ENCODE data around the gene MYH7B. TPM values are rescaled to one million over a fixed set of nuclear protein-coding genes. Genes with fewer than 3 reads are reported as not detected.

Gene MYH7B
- total RNA-seq, 1 experiment from 2014 or later = 0.34 TPM

DNA sequence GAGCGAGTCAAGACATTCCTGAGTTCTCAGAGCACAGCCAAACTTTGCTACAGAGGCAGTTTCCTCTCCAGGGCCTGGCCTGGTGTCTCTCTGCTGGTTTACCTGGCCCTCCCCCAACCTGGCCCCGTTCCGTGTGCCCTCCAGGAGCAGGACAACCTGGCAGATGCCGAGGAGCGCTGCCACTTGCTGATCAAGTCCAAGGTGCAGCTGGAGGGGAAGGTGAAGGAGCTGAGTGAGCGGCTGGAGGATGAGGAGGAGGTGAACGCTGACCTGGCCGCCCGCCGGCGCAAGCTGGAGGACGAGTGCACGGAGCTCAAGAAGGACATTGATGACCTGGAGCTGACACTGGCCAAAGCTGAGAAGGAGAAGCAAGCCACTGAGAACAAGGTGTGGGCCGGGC is 39.5 kb downstream of the MYH7B start:
- BruUV-seq (replicated peaks) = no TSS peak
- Histone ChIP-seq H3K27me3 (replicated peaks; ENCODE audit: insufficient read depth, low read depth, low read length, poor library complexity) (no peaks in the 10 kb centered on the region), H3K4me1 (ENCODE audit: insufficient read depth, low read length, poor library complexity, severe bottlenecking) (no peaks in the 10 kb centered on the region), H3K9me3 (ENCODE audit: low read depth, low read length, poor library complexity, severe bottlenecking) (no peaks in the 10 kb centered on the region), H3K4me3 (ENCODE audit: low read depth, low read length, poor library complexity, severe bottlenecking) (no peak overlapping the region), H3K27ac (ENCODE audit: low read depth, low read length, poor library complexity, severe bottlenecking) (no peak overlapping the region), H3K36me3 (ENCODE audit: insufficient read depth, low read length, poor library complexity, severe bottlenecking) (peaks cover 21% of the 10 kb centered on the region)
- no peak for DNase-seq (ENCODE audit: low spot score)
- TF ChIP-seq, protein P1, sequence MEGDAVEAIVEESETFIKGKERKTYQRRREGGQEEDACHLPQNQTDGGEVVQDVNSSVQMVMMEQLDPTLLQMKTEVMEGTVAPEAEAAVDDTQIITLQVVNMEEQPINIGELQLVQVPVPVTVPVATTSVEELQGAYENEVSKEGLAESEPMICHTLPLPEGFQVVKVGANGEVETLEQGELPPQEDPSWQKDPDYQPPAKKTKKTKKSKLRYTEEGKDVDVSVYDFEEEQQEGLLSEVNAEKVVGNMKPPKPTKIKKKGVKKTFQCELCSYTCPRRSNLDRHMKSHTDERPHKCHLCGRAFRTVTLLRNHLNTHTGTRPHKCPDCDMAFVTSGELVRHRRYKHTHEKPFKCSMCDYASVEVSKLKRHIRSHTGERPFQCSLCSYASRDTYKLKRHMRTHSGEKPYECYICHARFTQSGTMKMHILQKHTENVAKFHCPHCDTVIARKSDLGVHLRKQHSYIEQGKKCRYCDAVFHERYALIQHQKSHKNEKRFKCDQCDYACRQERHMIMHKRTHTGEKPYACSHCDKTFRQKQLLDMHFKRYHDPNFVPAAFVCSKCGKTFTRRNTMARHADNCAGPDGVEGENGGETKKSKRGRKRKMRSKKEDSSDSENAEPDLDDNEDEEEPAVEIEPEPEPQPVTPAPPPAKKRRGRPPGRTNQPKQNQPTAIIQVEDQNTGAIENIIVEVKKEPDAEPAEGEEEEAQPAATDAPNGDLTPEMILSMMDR (conservative IDR thresholded peaks at IDR 0.05; ENCODE audit: low read depth, low read length) = no peak
- no peak for TF ChIP-seq EZH2 (IDR thresholded peaks at IDR 0.05; ENCODE audit: borderline replicate concordance, low read depth, low read length, poor library complexity, severe bottlenecking)
- CTCF ChIA-PET = no interaction called here
- intact Hi-C loops (cut with micrococcal nuclease; ENCODE audit: unreplicated experiment) = no loop called here
- POLR2A ChIA-PET (ENCODE audit: low non-redundant PET) = no interaction called here

DNA sequence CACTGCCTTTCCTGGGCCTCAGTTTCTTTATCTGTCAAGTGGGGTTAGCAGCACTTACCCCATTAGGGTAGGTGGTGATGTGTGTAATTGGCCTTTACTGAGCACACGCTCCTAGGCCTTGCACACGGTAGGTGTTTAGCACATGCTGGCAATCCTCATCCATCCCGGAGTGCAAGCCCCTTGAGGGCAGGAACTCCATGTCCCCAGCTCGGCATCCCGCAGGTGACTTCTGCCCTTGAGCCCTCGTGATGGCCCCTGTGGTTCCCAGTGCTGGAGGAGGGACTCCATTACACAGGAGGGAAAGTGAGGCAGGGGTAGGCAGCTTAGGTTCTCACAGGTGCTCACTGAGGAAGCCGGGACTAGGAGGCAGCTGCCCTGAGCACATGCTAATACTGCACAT is 40.0 kb downstream of the MYH7B start:
- POLR2A ChIA-PET (ENCODE audit: low non-redundant PET) = no interaction called here
- Histone ChIP-seq H3K27ac (ENCODE audit: low read depth, low read length, poor library complexity, severe bottlenecking) (no peak overlapping the region), H3K9me3 (ENCODE audit: low read depth, low read length, poor library complexity, severe bottlenecking) (no peaks in the 10 kb centered on the region), H3K4me1 (ENCODE audit: insufficient read depth, low read length, poor library complexity, severe bottlenecking) (no peaks in the 10 kb centered on the region), H3K27me3 (replicated peaks; ENCODE audit: insufficient read depth, low read depth, low read length, poor library complexity) (no peaks in the 10 kb centered on the region), H3K4me3 (ENCODE audit: low read depth, low read length, poor library complexity, severe bottlenecking) (no peak overlapping the region), H3K36me3 (ENCODE audit: insufficient read depth, low read length, poor library complexity, severe bottlenecking) (peaks cover 21% of the 10 kb centered on the region)
- intact Hi-C loops (cut with micrococcal nuclease; ENCODE audit: unreplicated experiment) = no loop called here
- no peak for DNase-seq (ENCODE audit: low spot score)
- CTCF ChIA-PET = no interaction called here
- BruUV-seq (replicated peaks) = no TSS peak
- TF ChIP-seq, protein P1 (conservative IDR thresholded peaks at IDR 0.05; ENCODE audit: low read depth, low read length) = no peak
- no peak for TF ChIP-seq EZH2 (IDR thresholded peaks at IDR 0.05; ENCODE audit: borderline replicate concordance, low read depth, low read length, poor library complexity, severe bottlenecking)

DNA sequence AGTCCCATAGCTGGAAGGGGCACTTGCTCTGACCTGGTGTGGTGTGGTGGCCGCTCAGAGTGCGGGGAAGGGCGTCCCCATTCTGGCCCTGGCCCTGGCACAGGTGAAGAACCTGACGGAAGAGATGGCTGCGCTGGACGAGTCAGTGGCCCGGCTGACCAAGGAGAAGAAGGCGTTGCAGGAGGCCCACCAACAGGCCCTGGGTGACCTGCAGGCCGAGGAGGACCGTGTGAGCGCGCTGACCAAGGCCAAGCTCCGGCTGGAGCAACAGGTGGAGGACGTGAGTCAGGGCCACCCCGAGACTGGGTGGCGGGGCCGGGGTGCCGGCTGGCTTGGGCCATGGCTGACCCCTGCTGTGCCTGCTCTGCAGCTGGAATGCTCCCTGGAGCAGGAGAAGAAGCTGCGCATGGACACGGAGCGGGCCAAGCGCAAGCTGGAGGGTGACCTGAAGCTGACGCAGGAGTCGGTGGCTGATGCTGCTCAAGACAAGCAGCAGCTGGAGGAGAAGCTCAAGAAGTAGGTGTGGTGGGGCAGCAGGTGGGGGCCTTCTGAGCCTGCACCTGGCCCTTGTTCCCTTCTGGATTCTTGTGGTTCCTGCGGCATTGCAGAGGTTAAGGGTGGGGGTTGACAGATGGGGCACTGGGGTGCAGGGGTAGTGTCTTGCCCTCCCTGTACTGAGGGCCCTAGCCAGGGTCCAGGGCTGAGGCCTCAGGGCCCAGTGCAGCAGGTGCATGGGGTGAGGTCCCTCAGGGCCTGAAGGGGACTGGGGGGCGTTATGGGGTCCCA is 40.8 kb downstream of the MYH7B start:
- no peak for TF ChIP-seq EZH2 (IDR thresholded peaks at IDR 0.05; ENCODE audit: borderline replicate concordance, low read depth, low read length, poor library complexity, severe bottlenecking)
- TF ChIP-seq, protein P1 (conservative IDR thresholded peaks at IDR 0.05; ENCODE audit: low read depth, low read length) = no peak
- Histone ChIP-seq H3K27me3 (replicated peaks; ENCODE audit: insufficient read depth, low read depth, low read length, poor library complexity) (no peaks in the 10 kb centered on the region), H3K4me1 (ENCODE audit: insufficient read depth, low read length, poor library complexity, severe bottlenecking) (no peaks in the 10 kb centered on the region), H3K27ac (ENCODE audit: low read depth, low read length, poor library complexity, severe bottlenecking) (no peak overlapping the region), H3K9me3 (ENCODE audit: low read depth, low read length, poor library complexity, severe bottlenecking) (no peaks in the 10 kb centered on the region), H3K36me3 (ENCODE audit: insufficient read depth, low read length, poor library complexity, severe bottlenecking) (peaks cover 21% of the 10 kb centered on the region), H3K4me3 (ENCODE audit: low read depth, low read length, poor library complexity, severe bottlenecking) (no peak overlapping the region)
- intact Hi-C loops (cut with micrococcal nuclease; ENCODE audit: unreplicated experiment) = no loop called here
- DNase-seq (ENCODE audit: low spot score) = no peak
- BruUV-seq (replicated peaks) = no TSS peak
- ChIA-PET CTCF (no interaction called here), POLR2A (ENCODE audit: low non-redundant PET) (no interaction called here)
